AG04449 (cell line): ENCODE results near the gene MSANTD3.

ENCODE experiments used
- CTCF ChIA-PET: fragments of 350-600 bp; formaldehyde crosslinking; extraction: SDS; loops from one replicate; lab custom pipeline; 2021; ENCODE audit warnings: antibody characterized with exemption; lab: Yijun Ruan, JAX
- POLR2A ChIA-PET: fragments of 400-600, 350-600 bp; formaldehyde crosslinking; extraction: SDS; loops from one replicate; lab custom pipeline; 2020; ENCODE audit warnings: antibody characterized with exemption, inconsistent platforms; lab: Yijun Ruan, JAX
- DNase-seq: peaks from one replicate; pipeline ENCODE4 v3.0.0-alpha.2; 2010; ENCODE audit warnings: low read depth, low spot score
- H3K4me3 ChIP-seq: 2 replicates; pipeline ENCODE4 v1.5.1; 2011; ENCODE audit warnings: low read depth, mild to moderate bottlenecking, control low read depth, low read length
- CTCF ChIP-seq: IDR thresholded peaks from one replicate; pipeline ENCODE4 v1.5.1; 2011; ENCODE audit warnings: mild to moderate bottlenecking, moderate library complexity, low read length, control low read depth, inconsistent platforms; ENCODE audit not compliant: insufficient read depth; ENCODE audit errors: missing control alignments

MSANTD3 gene

GRCh38 chr9:100465761-100466160 lies 38.8 kb downstream of the MSANTD3 start:
- no peak for DNase-seq
- POLR2A ChIA-PET: no interaction called here
- H3K4me3 ChIP-seq: no peak overlapping the region
- CTCF ChIA-PET: interaction anchor here (1.0 to 2.1 kb wide), 3 partner anchors 22 to 40 kb away, joined by 3 to 5 read pairs (median 3); no protein-coding TSS in a partner anchor
- no peak for TF ChIP-seq CTCF

DNA sequence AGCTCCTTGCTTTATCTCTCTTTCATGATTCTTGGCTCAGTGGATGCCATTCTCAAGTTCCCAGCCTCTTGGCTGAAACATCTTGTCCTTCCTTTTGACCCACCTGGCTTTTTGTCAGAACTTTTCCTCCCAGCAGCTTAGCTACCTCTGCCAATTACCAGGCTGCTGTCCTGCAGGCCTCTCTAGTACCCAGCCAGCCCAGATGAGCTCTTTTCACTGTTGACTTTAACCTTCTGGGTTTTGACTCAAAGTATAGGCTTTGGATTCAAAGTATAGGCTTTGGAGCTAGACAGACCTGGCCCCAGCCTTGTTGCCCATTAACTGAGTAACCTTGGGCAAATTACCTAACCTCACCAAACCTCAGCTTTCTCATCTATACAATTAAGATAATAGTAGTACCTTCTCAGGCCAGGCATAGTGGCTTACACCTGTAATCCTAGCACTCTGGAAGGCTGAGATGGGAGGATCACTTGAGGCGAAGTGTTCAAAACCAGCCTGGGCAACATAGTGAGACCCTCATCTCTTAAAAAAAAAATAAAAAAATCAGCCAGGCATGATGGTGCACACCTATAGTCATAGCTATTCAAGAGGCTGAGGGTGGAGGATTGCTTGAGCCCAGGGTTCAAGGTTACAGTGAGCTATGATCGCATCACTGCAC lies 39.4 kb downstream of the MSANTD3 start:
- ChIA-PET POLR2A (no interaction called here), CTCF (interaction anchor here (1.0 to 2.1 kb wide), 4 partner anchors 23 to 136 kb away, joined by 3 to 5 read pairs (median 3); no protein-coding TSS in a partner anchor)
- DNase-seq: no peak
- no peak overlapping the region for H3K4me3 ChIP-seq
- TF ChIP-seq CTCF: no peak

GRCh38 chr9:100466829-100467221 lies 39.9 kb downstream of the MSANTD3 start:
- ChIA-PET CTCF (interaction anchor here (1.0 kb wide), 1 partner anchor 135 kb away, joined by 3 read pairs; no protein-coding TSS in a partner anchor), POLR2A (no interaction called here)
- no peak for DNase-seq
- no peak for TF ChIP-seq CTCF
- H3K4me3 ChIP-seq: no peak overlapping the region

GRCh38 chr9:100468041-100468440 lies 41.1 kb downstream of the MSANTD3 start:
- no peak for DNase-seq
- ChIA-PET POLR2A (no interaction called here), CTCF (no interaction called here)
- H3K4me3 ChIP-seq: no peak overlapping the region
- TF ChIP-seq CTCF: no peak

- TF ChIP-seq CTCF: no peak
- POLR2A ChIA-PET: no interaction called here
- CTCF ChIA-PET: interaction anchor here (0.6 to 1.8 kb wide), 5 partner anchors 9 to 123 kb away, joined by 3 to 6 read pairs (median 3); no protein-coding TSS in a partner anchor
- DNase-seq: no peak
- peak overlapping the region; percentile 65 for H3K4me3 ChIP-seq
These were observed 45.3 kb downstream of the MSANTD3 start for GRCh38 chr9:100472268-100472667.

DNA sequence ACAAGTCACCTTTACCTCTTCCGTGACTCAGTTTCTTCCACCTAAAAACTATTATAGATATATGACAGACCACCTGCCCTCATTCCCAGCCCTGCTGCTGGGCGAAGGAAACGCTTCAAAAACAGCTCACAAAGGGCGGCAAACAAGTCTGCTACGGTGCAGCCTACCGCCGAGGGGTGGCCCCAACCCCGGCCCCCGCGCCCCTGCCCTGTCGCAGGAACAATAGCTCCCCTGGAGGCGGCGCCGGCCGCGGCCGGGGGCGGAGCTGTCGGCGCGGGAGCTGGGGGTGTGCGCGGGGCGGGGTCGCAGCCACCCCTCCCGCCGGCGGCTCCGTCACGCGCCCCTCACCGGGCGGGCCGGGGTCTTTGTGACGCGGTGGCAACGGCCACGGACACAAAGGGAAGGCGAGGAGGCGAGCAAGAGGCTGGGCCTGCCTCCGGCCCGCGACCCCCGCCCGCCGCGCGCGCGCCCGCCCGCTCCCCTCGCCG lies 45.9 kb downstream of the MSANTD3 start, which contains the start of gene TMEFF1:
Gene TMEFF1 (plus strand): TSS at position 362 of the 488 bp plus-strand sequence. CDS start 396 bp downstream, outside the sequence.
- ChIA-PET POLR2A (no interaction called here), CTCF (interaction anchor here (1.1 to 1.8 kb wide), 2 partner anchors 10 to 35 kb away, joined by 3 to 6 read pairs; no protein-coding TSS in a partner anchor)
- TF ChIP-seq CTCF: peak; percentile 28
- no peak for DNase-seq
- H3K4me3 ChIP-seq: peak within 1 kb of the TSS; percentile 65
